Uterus (tissue), 2 donors: ENCODE results near the gene ARAF.

Experiments used
- CTCF ChIP-seq, 4 experiments: fragments of 200-600 bp in 2 of 4; fragments of 450-650 bp in 2 of 4; sonication (generic) in 2 of 4; IDR thresholded peaks; one replicate each; pipeline ENCODE4 v1.5.1; 2016 to 2019; ENCODE audit warnings: antibody characterized with exemption in 4 of 4, mild to moderate bottlenecking in 2 of 4, moderate library complexity in 1 of 4
- POLR2A ChIP-seq, 2 donors: fragments of 450-650 bp; IDR thresholded peaks; one replicate each; pipeline ENCODE4 v1.6.1; 2016; ENCODE audit warnings: antibody characterized with exemption in 2 of 2, mild to moderate bottlenecking in 1 of 2, moderate library complexity in 1 of 2

- TF ChIP-seq CTCF (IDR thresholded peaks at IDR 0.05): no peak
- TF ChIP-seq POLR2A (IDR thresholded peaks at IDR 0.05): no peak
Measured at GRCh38 chrX:47620303-47620685, 59.3 kb downstream of the ARAF start.
